SK-N-SH (cell line): Measurements from ENCODE around the gene SV2C.

Experiments used
- CTCF ChIP-seq: fragments of 200-600 bp; sonication (generic); IDR thresholded peaks from 2 replicates; pipeline ENCODE4 v1.6.1; 2017; ENCODE audit warnings: antibody characterized with exemption, mild to moderate bottlenecking, moderate library complexity
- ELF1 ChIP-seq: IDR thresholded peaks from 2 replicates; pipeline ENCODE4 v1.4.0; 2012
- EZH2phosphoT487 ChIP-seq: fragments of 200-600 bp; sonication (generic); IDR thresholded peaks from 2 replicates; pipeline ENCODE4 v1.6.1; 2017; ENCODE audit warnings: low read depth, mixed run types, mild to moderate bottlenecking, antibody characterized with exemption, moderate library complexity, borderline replicate concordance
- GABPA ChIP-seq: IDR thresholded peaks from 2 replicates; pipeline ENCODE4 v1.4.0; 2012; ENCODE audit warnings: low read depth, mild to moderate bottlenecking
- IRF3 ChIP-seq: fragments of 150-350 bp; IDR thresholded peaks from 2 replicates; pipeline ENCODE4 v1.6.1; 2016; ENCODE audit warnings: mild to moderate bottlenecking, low read depth, low read length
- MAX ChIP-seq: IDR thresholded peaks from 2 replicates; pipeline ENCODE4 v1.4.0; 2012; ENCODE audit warnings: low read depth
- POLR2AphosphoS5 ChIP-seq: IDR thresholded peaks from 2 replicates; pipeline ENCODE4 v1.6.1; 2012; ENCODE audit warnings: low read depth, low read length
- RAD21 ChIP-seq: IDR thresholded peaks from 2 replicates; pipeline ENCODE4 v1.6.1; 2012; ENCODE audit warnings: mild to moderate bottlenecking, low read length
- RCOR1 ChIP-seq: fragments of 150-350 bp; IDR thresholded peaks from 2 replicates; pipeline ENCODE4 v1.6.1; 2017; ENCODE audit warnings: antibody characterized with exemption, low read length
- SIN3A ChIP-seq: IDR thresholded peaks from 2 replicates; pipeline ENCODE4 v1.6.1; 2012; ENCODE audit warnings: low read depth, mild to moderate bottlenecking, low read length, moderate library complexity, borderline replicate concordance

GRCh38 chr5:76299592-76299991 is 216.4 kb downstream of the SV2C start:
- TF ChIP-seq ELF1 (no peak), IRF3 (no peak), SIN3A (no peak), CTCF (no peak), GABPA (no peak), EZH2phosphoT487 (no peak), RAD21 (no peak), POLR2AphosphoS5 (no peak), MAX (no peak), RCOR1 (no peak)
